ENCODE results near the gene SNX18. TPM values are rescaled to one million over a fixed set of nuclear protein-coding genes. Genes with fewer than 3 reads are reported as not detected.

SNX18 gene
- total and polyA plus RNA-seq, 2 of the 4 experiments (the other 2 are of a cell fraction), result 31.2 to 50.0 TPM

DNA sequence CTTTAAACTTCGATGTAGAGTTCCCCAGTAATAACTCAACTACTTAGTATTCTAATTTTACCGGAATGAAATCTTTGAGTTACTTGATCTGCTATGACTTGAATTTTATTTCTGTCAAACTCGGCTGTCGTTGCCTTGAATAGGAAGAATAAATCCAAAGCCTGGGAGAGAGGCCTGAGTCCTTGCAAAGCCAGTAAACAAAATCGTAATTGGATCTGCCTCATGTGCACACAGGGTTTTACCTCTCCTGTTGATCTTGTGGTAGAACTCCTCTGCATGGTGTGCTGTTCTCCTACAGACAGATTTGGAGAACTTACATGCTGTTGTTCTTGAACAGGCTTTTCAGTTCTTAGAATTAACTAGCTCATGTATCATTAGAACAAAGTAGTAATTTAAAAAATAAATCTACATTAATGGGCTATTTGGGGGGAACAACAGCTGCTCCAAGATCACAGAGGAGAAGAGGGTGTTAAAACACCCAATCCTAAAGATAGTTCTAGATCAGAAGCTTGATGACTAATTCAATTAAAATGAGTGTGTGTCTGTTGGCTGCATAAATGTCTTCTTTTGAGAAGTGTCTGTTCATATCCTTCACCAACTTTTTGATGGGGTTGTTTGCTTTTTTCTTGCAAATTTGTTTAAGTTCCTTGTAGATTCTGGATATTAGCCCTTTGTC, 33.2 kb upstream of the SNX18 start:
- 68% methylated on average over 3 of the region's 5 CpGs; no CpG with 5 or more reads in 1 of the 2 experiments for WGBS, 2 experiments (ENCODE audit: extremely low coverage in 2 of 2, insufficient read length in 1 of 2)
- dilution Hi-C loops (cut with HindIII; ENCODE audit: low sequenced_read_pairs, unreplicated experiment) (no loop called here), in situ Hi-C loops (cut with MboI; ENCODE audit: low sequenced_read_pairs) (loop anchor here (5.0 to 25.0 kb wide), 2 partner anchors 37 to 653 kb away; no protein-coding TSS in a partner anchor), intact Hi-C loops (cut with micrococcal nuclease) (no loop called here)
- Histone ChIP-seq H4K91ac (ENCODE audit: insufficient read depth, low read depth, low read length) (no peak overlapping the region), H3K4me1 (ENCODE audit: control insufficient read depth, insufficient read depth, low read length) (no peaks in the 10 kb centered on the region), H2AFZ (replicated peaks; ENCODE audit: low read length, poor library complexity) (no peak overlapping the region), H3K4ac (ENCODE audit: low read depth, low read length) (no peak overlapping the region), H3K9me1 (ENCODE audit: insufficient read depth, low read length) (no peaks in the 10 kb centered on the region), H3K4me3 (ENCODE audit: insufficient read depth, low read depth, low read length) (no peak overlapping the region), H3K79me1 (ENCODE audit: low read depth in 1 of 2, low read length in 2 of 2) (no peaks in the 10 kb centered on the region), H2AK9ac (replicated peaks; ENCODE audit: low read depth, low read length, poor library complexity) (no peak overlapping the region), H3K56ac (ENCODE audit: extremely low read depth, insufficient read depth, low read length) (no peak overlapping the region), H2BK120ac (ENCODE audit: low read depth, low read length) (no peak overlapping the region), H3K23ac (ENCODE audit: low read depth, low read length) (no peak overlapping the region), H3K27me3 (ENCODE audit: control insufficient read depth, insufficient read depth, low read length) (peaks cover 12% of the 10 kb centered on the region), H3K9ac (ENCODE audit: low read depth, low read length) (no peak overlapping the region), H3K27ac (ENCODE audit: insufficient read depth, low read length) (no peak overlapping the region), H4K8ac (ENCODE audit: low read depth in 2 of 2, low read length in 2 of 2) (no peak overlapping the region), H3K18ac (ENCODE audit: low read depth, low read length) (no peak overlapping the region), H3K14ac (replicated peaks; ENCODE audit: low read depth, low read length) (no peak overlapping the region), H3K9me3 (ENCODE audit: control insufficient read depth, insufficient read depth, low read length) (no peaks in the 10 kb centered on the region), H3K4me2 (ENCODE audit: low read depth, low read length) (no peak overlapping the region), H2BK15ac (ENCODE audit: low read depth, low read length) (no peak overlapping the region), H3K36me3 (ENCODE audit: control insufficient read depth, insufficient read depth, low read length) (no peaks in the 10 kb centered on the region), H2BK5ac (ENCODE audit: low read depth, low read length, poor library complexity, severe bottlenecking) (no peak overlapping the region), H4K20me1 (ENCODE audit: insufficient read depth, low read length) (no peaks in the 10 kb centered on the region), H4K5ac (ENCODE audit: low read depth, low read length) (no peak overlapping the region), H2BK20ac (ENCODE audit: low read depth, low read length) (no peak overlapping the region), H2AK5ac (ENCODE audit: low read depth, low read length) (no peak overlapping the region)
- BruUV-seq (replicated peaks), result no TSS peak
- ATAC-seq (ENCODE audit: low read depth) (no peak), DNase-seq (no peak)
- CTCF ChIA-PET, result no interaction called here
- POLR2A ChIA-PET (ENCODE audit: unreplicated experiment), result no interaction called here
- TF ChIP-seq USF2 (IDR thresholded peaks at IDR 0.05; ENCODE audit: low read depth, low read length) (no peak), CEBPB (IDR thresholded peaks at IDR 0.05; ENCODE audit: low read depth, low read length) (no peak), MAZ (IDR thresholded peaks at IDR 0.05; ENCODE audit: borderline replicate concordance, low read depth, low read length) (no peak), POLR2A (IDR thresholded peaks at IDR 0.05; ENCODE audit: low read depth, low read length) (no peak), CHD1 (IDR thresholded peaks at IDR 0.05; ENCODE audit: low read depth, low read length) (no peak), NFE2L2 (IDR thresholded peaks at IDR 0.05; ENCODE audit: low read depth, low read length) (no peak), ELK1 (IDR thresholded peaks at IDR 0.05; ENCODE audit: borderline replicate concordance, low read depth, low read length) (no peak), RAD21 (IDR thresholded peaks at IDR 0.05; ENCODE audit: low read length) (no peak)
